HFFc6 (cell line): ENCODE results near the gene UBE2V1. TPM values are rescaled to one million over a fixed set of nuclear protein-coding genes. Genes with fewer than 3 reads are reported as not detected.
"Not testable (repeated sequence)": the region's sequence is repeated elsewhere in the genome, so short reads cannot be mapped to it uniquely, and the experiment has no call there.

Experiments
- DNase-seq: peaks from one replicate; pipeline ENCODE4 v3.0.0-alpha.2; 2018
- H3K27ac Mint-ChIP-seq: 2 replicates; pipeline ENCODE4 v1.8.0; 2020; ENCODE audit warnings: mild to moderate bottlenecking, mixed read lengths
- H3K27me3 Mint-ChIP-seq: 2 replicates; pipeline ENCODE4 v1.8.0; 2021; ENCODE audit warnings: mild to moderate bottlenecking, moderate library complexity, mixed read lengths; ENCODE audit not compliant: insufficient read depth
- H3K36me3 Mint-ChIP-seq: 2 replicates; pipeline ENCODE4 v1.8.0; 2021; ENCODE audit warnings: low read depth, mixed read lengths
- H3K4me1 Mint-ChIP-seq: 2 replicates; pipeline ENCODE4 v1.8.0; 2020; ENCODE audit warnings: low read depth, mixed read lengths
- H3K4me3 Mint-ChIP-seq: 2 replicates; pipeline ENCODE4 v1.8.0; 2020; ENCODE audit warnings: mild to moderate bottlenecking, moderate library complexity, mixed read lengths
- H3K9me3 Mint-ChIP-seq: 2 replicates; pipeline ENCODE4 v1.8.0; 2020; ENCODE audit warnings: mild to moderate bottlenecking, mixed read lengths
- total RNA-seq, 6 experiments: library from RNA; stranded (reverse); fragmentation: NEBNext Ultra II Directional; extraction: Animal tissue kit (Norgen Biotek cat#: 25700); gene quantifications; 2 replicates in 1 of 6; 3 replicates in 5 of 6; pipeline ENCODE4 v1.2.3, GENCODE V29; 2021
- TF ChIP-seq, protein P1 (sequence below): fragments of 200-600 bp; sonication (generic); IDR thresholded peaks from 2 replicates; pipeline ENCODE4 v1.5.0; 2021; ENCODE audit warnings: antibody characterized with exemption, mild to moderate bottlenecking

Gene UBE2V1
- total RNA-seq, 6 experiments from 2014 or later: 192 to 242 (median 210) TPM

DNA sequence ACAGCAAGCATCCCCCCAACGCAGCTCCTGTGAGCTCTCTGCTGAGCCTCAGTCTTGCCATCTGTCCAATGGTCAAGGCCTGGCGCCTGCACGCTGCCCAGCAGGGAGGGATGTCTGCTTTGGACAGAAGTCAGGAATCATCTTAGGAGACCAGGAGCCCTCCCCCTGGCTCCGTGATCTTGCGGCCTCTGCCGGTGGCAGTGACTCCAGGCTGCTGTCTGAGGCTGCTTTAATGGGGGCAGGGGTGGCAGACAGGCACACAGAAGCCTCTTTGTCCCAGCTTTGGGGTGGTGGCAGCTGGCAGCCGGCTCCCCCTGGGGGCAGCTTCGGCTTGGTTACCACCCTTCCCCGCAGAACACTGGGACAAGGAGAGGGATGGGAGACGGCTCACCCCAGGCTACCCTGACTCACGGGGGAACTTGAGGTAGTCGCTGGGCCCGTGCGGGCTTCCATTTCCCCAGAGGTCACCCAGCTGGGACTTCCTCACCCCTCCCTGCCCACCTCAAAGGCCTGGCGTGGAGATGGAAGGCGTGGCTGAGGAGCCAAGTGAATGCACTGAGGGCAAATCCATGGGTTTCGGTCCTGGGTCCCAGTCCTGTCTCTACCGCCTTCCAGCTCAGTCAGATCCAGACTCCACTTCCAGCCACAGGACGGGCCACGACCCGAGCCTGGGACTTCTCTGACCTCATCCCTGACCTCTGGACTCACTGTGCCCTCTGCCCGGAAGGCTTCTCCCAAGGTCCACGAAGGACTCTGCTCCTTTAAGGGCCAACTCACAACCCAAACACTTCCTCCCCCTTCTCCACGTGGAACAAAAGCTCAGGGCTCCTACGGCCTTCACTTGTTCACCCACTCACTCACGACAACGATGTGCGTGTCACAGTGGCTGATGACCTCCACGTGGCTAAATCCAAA lies 25.8 kb upstream of the UBE2V1 start:
- peaks cover 54% of the 10 kb centered on the region for H3K4me1 Mint-ChIP-seq
- H3K36me3 Mint-ChIP-seq: peaks cover 34% of the 10 kb centered on the region
- TF ChIP-seq, protein P1, sequence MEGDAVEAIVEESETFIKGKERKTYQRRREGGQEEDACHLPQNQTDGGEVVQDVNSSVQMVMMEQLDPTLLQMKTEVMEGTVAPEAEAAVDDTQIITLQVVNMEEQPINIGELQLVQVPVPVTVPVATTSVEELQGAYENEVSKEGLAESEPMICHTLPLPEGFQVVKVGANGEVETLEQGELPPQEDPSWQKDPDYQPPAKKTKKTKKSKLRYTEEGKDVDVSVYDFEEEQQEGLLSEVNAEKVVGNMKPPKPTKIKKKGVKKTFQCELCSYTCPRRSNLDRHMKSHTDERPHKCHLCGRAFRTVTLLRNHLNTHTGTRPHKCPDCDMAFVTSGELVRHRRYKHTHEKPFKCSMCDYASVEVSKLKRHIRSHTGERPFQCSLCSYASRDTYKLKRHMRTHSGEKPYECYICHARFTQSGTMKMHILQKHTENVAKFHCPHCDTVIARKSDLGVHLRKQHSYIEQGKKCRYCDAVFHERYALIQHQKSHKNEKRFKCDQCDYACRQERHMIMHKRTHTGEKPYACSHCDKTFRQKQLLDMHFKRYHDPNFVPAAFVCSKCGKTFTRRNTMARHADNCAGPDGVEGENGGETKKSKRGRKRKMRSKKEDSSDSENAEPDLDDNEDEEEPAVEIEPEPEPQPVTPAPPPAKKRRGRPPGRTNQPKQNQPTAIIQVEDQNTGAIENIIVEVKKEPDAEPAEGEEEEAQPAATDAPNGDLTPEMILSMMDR: no peak
- no peak for DNase-seq
- no peak overlapping the region for H3K27ac Mint-ChIP-seq
- H3K27me3 Mint-ChIP-seq: no peaks in the 10 kb centered on the region; the same call in 1 of the 2 replicates
- H3K9me3 Mint-ChIP-seq: no peaks in the 10 kb centered on the region
- no peak overlapping the region for H3K4me3 Mint-ChIP-seq

DNA sequence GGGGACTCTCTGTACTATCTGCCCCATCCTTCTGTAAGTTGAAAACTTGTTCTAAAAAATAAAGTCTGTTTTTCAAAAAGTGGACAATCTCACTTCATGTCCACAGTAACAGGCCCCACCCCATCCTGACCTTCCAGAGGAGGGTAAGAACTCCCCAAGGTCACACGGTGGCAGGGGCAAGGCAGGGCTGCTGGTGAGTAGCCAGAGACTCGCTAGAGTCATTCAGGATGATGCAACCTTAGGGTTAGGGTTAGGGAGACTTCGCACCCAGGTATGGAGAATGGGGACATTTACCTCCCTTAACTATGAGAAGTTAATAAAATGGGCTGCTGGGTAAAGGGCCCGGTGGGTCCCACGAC lies 25.1 kb upstream of the UBE2V1 start:
- Mint-ChIP-seq H3K4me1 (peaks cover 50% of the 10 kb centered on the region), H3K9me3 (no peaks in the 10 kb centered on the region), H3K27ac (peak overlapping the region; percentile 62), H3K36me3 (peaks cover 31% of the 10 kb centered on the region), H3K4me3 (no peak overlapping the region), H3K27me3 (no peaks in the 10 kb centered on the region; the same call in 1 of the 2 replicates)
- TF ChIP-seq, protein P1: no peak
- DNase-seq: no peak

DNA sequence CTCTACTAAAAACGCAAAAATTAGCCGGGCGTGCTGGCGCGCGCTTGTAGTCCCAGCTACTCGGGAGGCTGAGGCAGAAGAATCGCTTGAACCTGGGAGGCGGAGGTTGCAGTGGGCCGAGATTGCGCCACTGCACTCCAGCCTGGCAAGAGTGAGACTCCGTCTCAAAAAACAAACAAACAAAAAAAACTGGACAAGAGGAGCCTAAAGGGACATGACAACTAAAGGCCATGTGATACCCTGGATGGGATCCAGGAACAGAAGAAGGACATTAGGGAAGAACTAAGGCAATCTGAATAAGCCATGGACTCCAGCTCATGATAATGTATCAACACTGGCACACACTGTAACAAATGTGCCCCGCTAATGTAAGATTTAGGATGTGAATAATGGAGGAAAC lies 24.8 kb upstream of the UBE2V1 start:
- Mint-ChIP-seq H3K36me3 (peaks cover 27% of the 10 kb centered on the region), H3K27ac (peak overlapping the region; percentile 62), H3K4me1 (peaks cover 47% of the 10 kb centered on the region)
- not testable (repeated sequence) for DNase-seq, H3K9me3 Mint-ChIP-seq, H3K27me3 Mint-ChIP-seq, H3K4me3 Mint-ChIP-seq

DNA sequence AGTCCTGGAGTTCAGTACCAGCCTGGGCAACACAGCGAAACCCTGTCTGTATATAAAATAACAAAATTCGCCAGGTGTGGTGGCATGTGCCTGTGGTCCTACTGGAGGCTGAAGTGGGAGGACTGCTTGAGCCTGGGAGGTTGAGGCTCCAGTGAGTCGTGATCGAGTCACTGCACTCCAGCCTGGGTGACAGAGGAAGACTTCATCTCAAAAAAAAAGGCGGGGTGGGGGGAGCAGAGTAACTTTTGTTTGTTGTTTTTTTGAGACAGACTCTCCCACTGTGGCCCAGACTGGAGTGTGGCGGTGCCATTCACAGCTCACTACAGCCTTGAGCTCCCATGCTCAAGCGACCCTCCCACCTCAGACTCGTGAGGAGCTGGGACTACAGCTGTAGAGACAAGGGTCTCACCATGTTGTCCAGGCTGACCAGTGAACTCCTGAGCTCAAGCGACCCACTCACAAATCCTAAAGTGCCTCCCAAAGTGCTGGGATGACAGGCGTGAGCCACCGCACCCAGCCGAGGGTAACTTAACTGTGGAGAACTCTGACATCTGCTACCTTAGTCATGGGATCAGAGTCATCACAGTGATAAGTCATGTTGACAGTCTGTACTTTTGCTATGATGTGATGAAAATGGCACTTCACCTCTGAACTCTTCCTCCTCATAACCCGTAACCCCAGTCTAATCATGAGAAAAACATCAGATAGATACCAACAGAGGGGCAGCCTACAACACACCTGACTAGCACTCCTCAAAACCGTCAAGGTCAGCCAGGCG lies 24.1 kb upstream of the UBE2V1 start:
- H3K4me1 Mint-ChIP-seq: peaks cover 47% of the 10 kb centered on the region
- H3K27me3 Mint-ChIP-seq: peaks cover 3% of the 10 kb centered on the region; the same call in 1 of the 2 replicates
- TF ChIP-seq, protein P1: no peak
- H3K9me3 Mint-ChIP-seq: no peaks in the 10 kb centered on the region
- peak overlapping the region; percentile 8; the same call in 1 of the 2 replicates for H3K4me3 Mint-ChIP-seq
- H3K27ac Mint-ChIP-seq: peak overlapping the region; percentile 62
- H3K36me3 Mint-ChIP-seq: peaks cover 27% of the 10 kb centered on the region
- no peak for DNase-seq

DNA sequence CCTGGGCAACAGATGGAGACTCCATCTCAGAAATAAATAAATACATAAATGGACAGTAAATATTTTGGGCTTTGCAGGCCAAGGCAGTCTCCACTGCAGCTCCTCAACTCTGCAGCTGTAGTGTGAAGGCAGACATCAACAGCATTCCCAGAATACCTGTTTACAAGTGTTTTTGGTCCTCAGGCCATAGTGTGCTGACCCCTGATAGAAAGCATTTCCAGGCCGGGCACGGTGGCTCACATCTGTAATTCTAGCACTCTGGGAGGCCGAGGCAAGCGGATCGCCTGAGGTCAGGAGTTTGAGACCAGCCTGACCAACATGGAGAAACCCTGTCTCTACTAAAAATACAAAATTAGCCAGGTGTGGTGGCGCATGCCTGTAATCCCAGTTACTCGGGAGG lies 22.2 kb upstream of the UBE2V1 start:
- not testable (repeated sequence) for H3K4me3 Mint-ChIP-seq, DNase-seq, H3K27me3 Mint-ChIP-seq, H3K9me3 Mint-ChIP-seq, H3K27ac Mint-ChIP-seq
- peaks cover 23% of the 10 kb centered on the region for H3K36me3 Mint-ChIP-seq
- H3K4me1 Mint-ChIP-seq: peaks cover 54% of the 10 kb centered on the region

DNA sequence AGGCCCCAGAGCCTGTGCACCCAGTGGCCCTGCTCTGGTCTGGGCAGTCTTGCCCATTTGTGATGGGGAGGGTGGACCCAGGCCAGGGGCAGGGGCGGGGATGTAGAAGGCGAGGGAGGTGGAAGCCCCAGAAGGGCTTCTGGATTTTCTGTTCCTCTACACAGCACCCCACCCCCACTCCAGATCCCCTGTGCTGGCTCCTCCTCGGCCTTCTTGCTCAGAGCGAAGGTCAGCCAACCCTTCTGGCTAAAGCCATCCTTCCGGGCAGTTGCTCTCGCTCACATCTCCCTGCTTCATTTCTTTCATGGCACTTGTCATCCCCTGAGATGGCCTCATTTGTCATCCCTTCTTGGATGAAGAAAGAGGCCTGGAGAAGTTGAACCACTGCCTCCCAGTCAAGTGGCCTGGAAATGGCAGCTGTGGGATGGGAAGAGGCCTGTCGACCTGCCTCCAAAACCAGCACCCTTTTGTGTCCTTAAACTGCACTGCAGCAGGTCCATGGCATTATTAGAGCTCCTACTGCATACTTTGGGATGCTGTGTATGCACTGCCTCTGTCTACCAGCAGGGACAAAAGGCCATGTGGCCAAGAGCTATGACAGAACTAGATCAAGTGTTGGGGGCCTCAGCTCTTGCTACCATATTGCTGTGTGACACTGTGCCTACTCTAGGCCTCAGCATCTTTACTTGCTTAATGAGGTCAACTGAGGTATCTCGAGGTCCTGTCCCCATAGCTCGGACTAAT lies 20.7 kb upstream of the UBE2V1 start:
- Mint-ChIP-seq H3K4me1 (peaks cover 49% of the 10 kb centered on the region), H3K27ac (no peak overlapping the region), H3K4me3 (no peak overlapping the region), H3K27me3 (peaks cover 3% of the 10 kb centered on the region; the same call in 1 of the 2 replicates), H3K9me3 (no peaks in the 10 kb centered on the region), H3K36me3 (peaks cover 30% of the 10 kb centered on the region)
- TF ChIP-seq, protein P1: peak; percentile 62
- DNase-seq: no peak
